Measurements from ENCODE around the gene PRR19.

DNA sequence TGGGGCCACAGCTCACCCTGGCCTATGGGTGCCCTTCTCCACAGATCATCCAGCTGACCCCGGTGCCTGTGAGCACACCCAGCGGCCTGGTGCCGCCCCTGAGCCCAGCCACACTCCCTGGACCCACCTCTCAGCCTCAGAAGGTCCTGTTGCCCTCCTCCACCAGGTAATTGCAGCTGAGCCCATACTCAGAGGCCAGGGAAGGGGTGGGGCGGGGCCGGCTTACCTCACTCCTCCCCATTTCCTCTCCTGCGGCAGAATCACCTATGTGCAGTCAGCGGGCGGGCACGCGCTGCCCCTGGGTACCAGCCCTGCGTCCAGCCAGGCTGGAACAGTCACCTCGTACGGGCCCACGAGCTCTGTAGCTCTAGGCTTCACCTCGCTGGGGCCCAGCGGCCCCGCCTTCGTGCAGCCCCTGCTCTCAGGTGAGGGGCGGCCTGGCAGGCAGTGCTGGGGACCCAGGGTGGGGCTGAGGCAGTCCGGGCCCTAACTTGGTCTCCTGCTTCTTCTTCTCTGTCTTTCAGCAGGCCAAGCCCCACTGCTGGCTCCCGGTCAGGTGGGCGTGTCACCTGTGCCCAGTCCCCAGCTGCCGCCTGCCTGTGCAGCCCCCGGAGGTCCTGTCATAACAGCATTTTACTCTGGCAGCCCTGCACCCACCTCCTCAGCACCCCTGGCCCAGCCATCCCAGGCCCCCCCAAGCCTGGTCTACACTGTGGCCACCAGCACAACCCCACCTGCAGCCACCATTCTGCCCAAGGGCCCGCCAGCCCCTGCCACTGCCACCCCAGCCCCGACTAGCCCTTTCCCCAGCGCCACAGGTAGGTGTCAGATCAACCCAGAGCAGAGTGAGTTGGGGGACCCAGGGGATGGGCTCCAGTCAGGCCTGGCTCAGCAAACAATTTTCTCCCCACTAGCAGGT is 9.6 kb upstream of the PRR19 start:
- TF ChIP-seq, protein P1, sequence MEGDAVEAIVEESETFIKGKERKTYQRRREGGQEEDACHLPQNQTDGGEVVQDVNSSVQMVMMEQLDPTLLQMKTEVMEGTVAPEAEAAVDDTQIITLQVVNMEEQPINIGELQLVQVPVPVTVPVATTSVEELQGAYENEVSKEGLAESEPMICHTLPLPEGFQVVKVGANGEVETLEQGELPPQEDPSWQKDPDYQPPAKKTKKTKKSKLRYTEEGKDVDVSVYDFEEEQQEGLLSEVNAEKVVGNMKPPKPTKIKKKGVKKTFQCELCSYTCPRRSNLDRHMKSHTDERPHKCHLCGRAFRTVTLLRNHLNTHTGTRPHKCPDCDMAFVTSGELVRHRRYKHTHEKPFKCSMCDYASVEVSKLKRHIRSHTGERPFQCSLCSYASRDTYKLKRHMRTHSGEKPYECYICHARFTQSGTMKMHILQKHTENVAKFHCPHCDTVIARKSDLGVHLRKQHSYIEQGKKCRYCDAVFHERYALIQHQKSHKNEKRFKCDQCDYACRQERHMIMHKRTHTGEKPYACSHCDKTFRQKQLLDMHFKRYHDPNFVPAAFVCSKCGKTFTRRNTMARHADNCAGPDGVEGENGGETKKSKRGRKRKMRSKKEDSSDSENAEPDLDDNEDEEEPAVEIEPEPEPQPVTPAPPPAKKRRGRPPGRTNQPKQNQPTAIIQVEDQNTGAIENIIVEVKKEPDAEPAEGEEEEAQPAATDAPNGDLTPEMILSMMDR (IDR thresholded peaks at IDR 0.05 in 2 of 3, conservative IDR thresholded peaks at IDR 0.05 in 1 of 3; ENCODE audit: borderline replicate concordance in 1 of 3, insufficient read depth in 1 of 3, low read depth in 2 of 3, low read length in 2 of 3): no peak
- TF ChIP-seq POLR2AphosphoS5 (IDR thresholded peaks at IDR 0.05; ENCODE audit: low read depth, low read length): no peak
- TF ChIP-seq YY1 (IDR thresholded peaks at IDR 0.05; ENCODE audit: extremely low read depth, insufficient replicate concordance, low read depth, low read length): no peak
- TF ChIP-seq EZH2phosphoT487 (IDR thresholded peaks at IDR 0.05; ENCODE audit: borderline replicate concordance): no peak
- no peak for TF ChIP-seq POLR2A (IDR thresholded peaks at IDR 0.05; ENCODE audit: borderline replicate concordance, extremely low read depth, insufficient read depth, insufficient read length)
- TF ChIP-seq EZH2 (IDR thresholded peaks at IDR 0.05): no peak
- no peak for TF ChIP-seq EGR1 (IDR thresholded peaks at IDR 0.05; ENCODE audit: low read depth)
- TF ChIP-seq ZNF274 (IDR thresholded peaks at IDR 0.05; ENCODE audit: low read depth, low read length): no peak
- TF ChIP-seq SIN3A (IDR thresholded peaks at IDR 0.05; ENCODE audit: low read depth): no peak
- TF ChIP-seq ZFX (IDR thresholded peaks at IDR 0.05): no peak
- no peak for TF ChIP-seq ELF1 (IDR thresholded peaks at IDR 0.05; ENCODE audit: borderline replicate concordance, low read depth)
- TF ChIP-seq, protein P2, sequence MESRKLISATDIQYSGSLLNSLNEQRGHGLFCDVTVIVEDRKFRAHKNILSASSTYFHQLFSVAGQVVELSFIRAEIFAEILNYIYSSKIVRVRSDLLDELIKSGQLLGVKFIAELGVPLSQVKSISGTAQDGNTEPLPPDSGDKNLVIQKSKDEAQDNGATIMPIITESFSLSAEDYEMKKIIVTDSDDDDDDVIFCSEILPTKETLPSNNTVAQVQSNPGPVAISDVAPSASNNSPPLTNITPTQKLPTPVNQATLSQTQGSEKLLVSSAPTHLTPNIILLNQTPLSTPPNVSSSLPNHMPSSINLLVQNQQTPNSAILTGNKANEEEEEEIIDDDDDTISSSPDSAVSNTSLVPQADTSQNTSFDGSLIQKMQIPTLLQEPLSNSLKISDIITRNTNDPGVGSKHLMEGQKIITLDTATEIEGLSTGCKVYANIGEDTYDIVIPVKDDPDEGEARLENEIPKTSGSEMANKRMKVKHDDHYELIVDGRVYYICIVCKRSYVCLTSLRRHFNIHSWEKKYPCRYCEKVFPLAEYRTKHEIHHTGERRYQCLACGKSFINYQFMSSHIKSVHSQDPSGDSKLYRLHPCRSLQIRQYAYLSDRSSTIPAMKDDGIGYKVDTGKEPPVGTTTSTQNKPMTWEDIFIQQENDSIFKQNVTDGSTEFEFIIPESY (IDR thresholded peaks at IDR 0.05; ENCODE audit: extremely low read depth, insufficient replicate concordance, low read length): no peak
- no peak for TF ChIP-seq FOSL1 (IDR thresholded peaks at IDR 0.05; ENCODE audit: low read depth)
- TF ChIP-seq TCF7L2 (IDR thresholded peaks at IDR 0.05; ENCODE audit: borderline replicate concordance, extremely low read depth, insufficient read depth, insufficient read length): no peak

Measured in HCT116 (cell line).